NCI-H69 (cell line): ENCODE results near the gene DCBLD2.

Experiments
- DNase-seq: peaks from one replicate; lab custom pipeline; 2025; lab: John Stamatoyannopoulos, UW

Gene DCBLD2

DNA sequence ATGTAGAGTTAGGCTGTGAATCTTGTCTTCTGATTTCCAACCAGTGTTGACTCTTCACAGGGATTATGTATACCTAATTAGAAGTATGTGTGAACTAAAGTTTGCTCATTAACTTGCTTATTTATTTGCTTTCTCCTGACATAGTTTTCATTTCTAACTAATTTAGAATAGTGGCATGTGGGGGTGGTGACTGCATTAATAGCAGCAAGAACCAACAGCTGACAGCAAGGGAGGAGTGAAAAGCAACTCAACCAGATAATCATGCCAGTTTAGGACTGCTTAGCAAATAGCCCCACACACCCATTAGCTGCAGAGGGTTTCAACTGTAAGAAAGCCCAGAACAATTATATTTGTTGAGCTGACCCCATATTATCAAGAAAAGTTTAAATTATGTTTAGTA, 134.6 kb downstream of the DCBLD2 start:
- no peak for DNase-seq

GRCh38 chr3:98765721-98766120, 135.8 kb downstream of the DCBLD2 start:
- DNase-seq: no peak

DNA sequence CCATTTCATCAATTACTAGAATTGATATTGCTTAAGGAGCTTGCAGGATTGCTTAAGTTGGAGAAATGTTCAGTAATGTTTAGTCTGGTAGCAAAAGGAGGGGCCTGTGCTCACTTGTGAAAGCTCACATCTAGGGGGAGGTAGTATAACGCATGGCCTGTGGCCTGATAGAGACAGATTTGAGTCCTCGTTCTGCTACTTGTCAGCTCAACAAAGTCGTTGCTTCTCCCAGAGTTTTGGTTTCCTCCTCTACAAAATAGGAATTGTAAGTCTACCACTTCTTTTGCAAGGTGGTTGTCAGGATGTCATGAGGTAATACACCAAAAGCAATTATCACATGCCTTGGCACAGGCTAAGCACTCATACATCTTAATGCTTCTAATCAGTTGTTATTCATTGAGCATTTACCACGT, 137.0 kb downstream of the DCBLD2 start:
- no peak for DNase-seq

- DNase-seq: no peak
Observed at GRCh38 chr3:98763819-98764418, 137.6 kb downstream of the DCBLD2 start.

DNA sequence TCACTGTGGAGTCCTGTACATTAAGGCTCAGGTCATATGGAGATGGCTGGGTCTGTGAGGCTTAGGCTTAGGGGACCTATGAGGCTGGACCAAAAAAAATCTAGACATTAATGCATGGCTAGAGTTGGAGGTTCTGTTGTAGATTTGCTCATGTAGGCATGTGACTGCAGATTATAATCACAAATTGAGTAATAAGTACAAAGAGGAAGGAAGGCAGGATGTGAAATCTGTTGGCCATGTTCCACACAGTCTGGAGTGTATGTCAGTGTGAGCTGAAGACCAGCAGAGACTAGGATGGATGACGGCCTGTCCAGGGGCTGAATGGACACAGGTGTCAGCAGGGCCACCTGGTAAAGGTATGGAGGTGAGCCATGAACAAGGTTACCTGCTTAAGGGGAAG, 138.4 kb downstream of the DCBLD2 start, which contains the start of gene ST3GAL6:
ST3GAL6 (plus strand) TSS at position 265 of the 400 bp plus-strand sequence. CDS start 5,101 bp downstream, outside the sequence.
- no peak for DNase-seq

DNA sequence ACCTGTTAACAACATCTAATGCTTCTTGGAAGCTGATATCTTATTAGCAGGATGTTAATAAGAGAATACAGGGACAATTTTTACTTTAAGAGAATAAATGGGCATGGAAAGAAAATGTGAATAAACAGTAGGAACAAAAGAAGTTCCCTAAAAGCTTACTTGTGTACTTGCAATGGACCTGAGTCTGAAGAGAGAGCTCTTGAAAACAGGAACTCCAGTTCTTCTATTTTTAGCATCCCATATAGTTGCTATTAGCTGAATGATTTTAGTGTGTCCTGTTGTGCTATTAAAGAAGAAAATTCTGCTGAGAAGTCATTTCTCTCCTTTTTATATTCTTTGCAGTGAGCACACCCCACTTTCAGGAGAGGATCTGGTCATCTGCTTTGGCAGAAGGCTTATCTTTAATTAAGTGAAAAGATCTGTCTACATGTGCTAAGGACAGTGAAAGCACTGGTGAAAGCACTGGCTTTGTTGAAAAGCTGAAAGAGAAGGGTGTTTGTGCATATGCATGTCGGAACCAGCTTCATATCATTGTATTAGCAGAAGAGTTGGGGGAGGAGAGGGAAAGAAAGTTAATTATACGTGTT, 139.8 kb downstream of the DCBLD2 start:
- DNase-seq: no peak

- no peak for DNase-seq
Observed at GRCh38 chr3:98759629-98760028, 141.9 kb downstream of the DCBLD2 start.

- no peak for DNase-seq
Observed at GRCh38 chr3:98755601-98756000, 145.9 kb downstream of the DCBLD2 start.

DNA sequence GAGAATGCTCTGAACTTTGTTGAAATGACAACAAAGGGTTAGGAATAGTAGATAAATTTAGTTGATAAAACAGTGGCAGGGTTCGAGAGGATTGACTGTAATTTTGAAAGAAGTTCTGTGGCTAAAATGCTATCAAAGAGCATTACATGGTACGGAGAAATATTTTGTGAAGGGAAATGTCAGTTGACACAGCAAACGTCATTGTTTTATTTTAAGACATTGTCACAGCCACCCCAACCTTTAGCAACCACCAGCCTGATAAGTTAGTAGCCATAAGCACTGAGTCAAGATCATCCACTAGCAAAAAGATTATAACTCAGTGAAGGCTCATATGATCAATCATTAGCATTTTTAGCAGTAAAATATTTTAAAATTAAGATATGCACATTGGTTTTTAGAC, 147.0 kb downstream of the DCBLD2 start:
- no peak for DNase-seq

DNA sequence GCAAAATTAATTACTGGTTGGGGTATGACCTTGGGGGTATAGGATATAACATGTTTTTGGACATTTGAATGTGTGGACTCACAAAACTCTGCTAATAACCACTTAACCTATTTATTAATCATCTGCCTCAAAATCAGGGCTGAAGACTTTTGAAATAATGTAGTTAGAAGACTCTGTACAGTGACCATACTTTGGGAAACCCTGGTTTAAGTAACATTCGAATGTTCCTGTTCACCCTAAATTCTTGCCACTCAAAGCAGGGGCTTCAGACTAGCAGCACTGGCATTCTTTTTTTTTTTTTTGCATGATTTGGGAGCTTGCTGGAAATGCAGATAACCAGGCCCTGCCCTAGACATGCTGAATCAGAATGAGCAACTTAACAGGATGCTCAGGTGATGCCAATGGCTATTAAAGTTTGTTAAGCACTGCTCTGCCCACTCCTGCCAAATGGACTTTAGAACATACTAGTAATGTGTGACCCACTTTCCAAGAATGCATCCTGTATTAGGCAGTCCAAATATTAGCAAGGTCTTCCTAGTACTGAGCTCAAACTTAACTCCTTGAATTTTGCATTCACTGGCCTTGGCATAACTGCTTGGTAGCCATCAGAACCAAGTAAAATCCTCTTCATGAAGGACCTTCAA, 151.1 kb downstream of the DCBLD2 start:
- no peak for DNase-seq

DNA sequence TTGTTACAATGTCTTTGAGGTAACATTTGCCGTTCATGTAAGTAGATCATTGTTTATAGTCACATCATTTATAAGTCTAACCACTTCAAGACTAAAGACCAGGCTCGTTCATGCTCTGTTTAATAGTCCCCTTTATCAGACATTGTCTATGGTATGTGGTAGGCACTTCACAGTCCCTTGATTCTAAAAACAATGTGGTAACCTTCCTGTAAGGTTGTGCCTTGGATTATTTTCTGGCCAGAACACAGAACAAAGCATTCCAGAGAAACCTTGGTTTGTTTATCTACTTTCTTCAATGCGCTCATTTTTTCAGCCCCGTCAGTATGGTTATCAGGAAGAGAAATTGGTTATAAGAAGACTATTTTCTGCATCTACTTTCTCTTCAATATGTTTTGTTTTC, 154.6 kb downstream of the DCBLD2 start:
- no peak for DNase-seq

DNA sequence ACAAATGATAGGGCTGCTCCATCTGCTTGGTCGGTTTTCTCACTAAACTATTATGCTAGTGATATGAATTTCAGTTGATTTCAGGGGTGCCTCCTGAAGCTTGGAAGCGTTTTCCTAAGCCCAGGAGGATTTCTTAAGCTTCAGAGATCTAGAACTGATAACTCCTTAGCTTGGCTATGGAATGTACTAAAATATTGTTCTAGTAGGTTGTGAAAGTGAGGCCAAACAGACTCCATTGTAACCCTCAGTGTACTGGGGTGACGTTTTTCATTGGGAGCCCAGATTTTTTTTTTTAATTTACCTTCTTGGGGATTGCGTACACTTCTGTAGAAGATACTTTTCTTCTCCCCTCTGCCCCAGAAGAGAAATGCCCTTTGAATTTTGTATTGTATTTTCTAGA, 155.4 kb downstream of the DCBLD2 start:
- DNase-seq: no peak
